HG03025 (cell line): Measurements from ENCODE around the gene FADS1.

Source experiments
- ATAC-seq: cut with Tn5 transposase; IDR thresholded peaks from one replicate; pipeline ENCODE4 v1.9.1; 2021; ENCODE audit warnings: mild to moderate bottlenecking, moderate library complexity; ENCODE audit not compliant: unreplicated experiment, low FRiP score

Gene FADS1

GRCh38 chr11:61766353-61766841 lies 50.4 kb downstream of the FADS1 start:
- no peak for ATAC-seq

GRCh38 chr11:61765550-61766253 lies 51.1 kb downstream of the FADS1 start:
- no peak for ATAC-seq

- no peak for ATAC-seq
Measured at GRCh38 chr11:61764606-61765260, 52.1 kb downstream of the FADS1 start.

- ATAC-seq: no peak
Measured at GRCh38 chr11:61763930-61764605, 52.7 kb downstream of the FADS1 start.

- no peak for ATAC-seq
Measured at GRCh38 chr11:61762798-61763197, 54.0 kb downstream of the FADS1 start.

GRCh38 chr11:61762223-61762615 lies 54.6 kb downstream of the FADS1 start:
- ATAC-seq: no peak

- ATAC-seq: no peak
Measured at GRCh38 chr11:61761440-61762222, 55.2 kb downstream of the FADS1 start.

GRCh38 chr11:61760946-61761345 lies 55.9 kb downstream of the FADS1 start:
- no peak for ATAC-seq

- no peak for ATAC-seq
Measured at GRCh38 chr11:61757213-61757862, 59.5 kb downstream of the FADS1 start.

- no peak for ATAC-seq
Measured at GRCh38 chr11:61756452-61757212, 60.2 kb downstream of the FADS1 start.

GRCh38 chr11:61756147-61756451 lies 60.7 kb downstream of the FADS1 start:
- no peak for ATAC-seq

- ATAC-seq: no peak
Measured at GRCh38 chr11:61754534-61755482, 62.0 kb downstream of the FADS1 start.

GRCh38 chr11:61753672-61754071 lies 63.1 kb downstream of the FADS1 start:
- ATAC-seq: no peak

GRCh38 chr11:61752925-61753521 lies 63.8 kb downstream of the FADS1 start:
- ATAC-seq: no peak

GRCh38 chr11:61752117-61752924 lies 64.5 kb downstream of the FADS1 start, which contains the start of gene MYRF:
Gene MYRF (plus strand): TSS chr11:61752636. CDS start chr11:61752745, 109 bp downstream.
- ATAC-seq: no peak

- ATAC-seq: no peak
Measured at GRCh38 chr11:61751384-61751783, 65.4 kb downstream of the FADS1 start.

GRCh38 chr11:61750631-61751273 lies 66.1 kb downstream of the FADS1 start:
- ATAC-seq: no peak
